ENCODE results near the gene LRP2BP. TPM values are rescaled to one million over a fixed set of nuclear protein-coding genes. Genes with fewer than 3 reads are reported as not detected.

The LRP2BP gene
- total and polyA plus RNA-seq, 4 donors, result 0.48 to 4.6 (median 1.8) TPM

DNA sequence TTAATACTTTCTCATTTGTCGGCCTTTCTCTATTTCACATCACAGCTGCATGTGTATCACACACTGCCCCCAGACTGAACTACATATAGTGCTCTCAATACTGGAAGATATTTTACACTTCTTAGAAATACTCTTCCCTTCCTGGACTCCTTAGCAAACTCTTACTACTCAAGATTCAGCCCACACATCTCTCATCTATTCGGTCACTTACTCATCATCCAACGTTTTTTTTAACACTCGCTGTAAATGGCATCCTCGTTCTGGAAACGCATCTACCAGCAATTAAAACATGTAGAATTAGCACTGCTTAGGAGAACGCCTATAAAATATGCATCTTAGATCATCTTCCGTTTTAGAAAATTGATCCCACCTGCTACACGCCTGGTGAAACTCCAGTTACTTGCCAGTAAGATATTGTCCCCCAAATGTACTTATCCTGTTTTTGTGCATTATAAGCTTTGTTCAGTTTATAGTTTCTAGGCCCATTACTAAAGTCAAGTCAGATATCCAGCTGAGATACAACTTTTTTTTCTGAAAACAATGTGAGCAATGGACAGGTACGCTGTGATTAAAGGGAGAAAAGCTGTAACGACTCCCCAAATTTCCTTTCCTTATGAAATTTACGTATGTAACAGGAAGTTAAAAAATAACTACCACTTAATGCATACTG, 1.0 kb downstream of the LRP2BP start:
- Histone ChIP-seq H3K36me3 (ENCODE audit: control insufficient read depth in 4 of 4, insufficient read depth in 4 of 4, low read length in 4 of 4) (peaks cover 0 to 9% (median 5%) of the 10 kb centered on the region in 4 donors), H3K27ac (ENCODE audit: low read depth in 1 of 2, low read length in 1 of 2) (peak overlapping the region in 1 of 2 donors; percentile 100), H3K4me3 (no peak overlapping the region), H3K27me3 (ENCODE audit: control insufficient read depth in 3 of 3, insufficient read depth in 3 of 3, low read length in 2 of 3) (no peaks in the 10 kb centered on the region), H3K9ac (ENCODE audit: insufficient read depth in 1 of 2, low read length in 2 of 2) (peak overlapping the region in 1 of 2 donors; percentile 19), H3K9me3 (ENCODE audit: control insufficient read depth in 4 of 4, insufficient read depth in 3 of 4, low read length in 3 of 4) (no peaks in the 10 kb centered on the region), H3K4me1 (ENCODE audit: control insufficient read depth in 5 of 5, insufficient read depth in 5 of 5, low read length in 5 of 5) (peaks cover 0 to 15% (median 9%) of the 10 kb centered on the region in 5 donors)
- WGBS, 2 donors, result 52 to 53% methylated on average over 12 of the region's 12 CpGs
- no peak for ATAC-seq (ENCODE audit: insufficient read depth, low FRiP score)
- no peak for DNase-seq
- no peak for TF ChIP-seq CTCF (IDR thresholded peaks at IDR 0.05; ENCODE audit: control extremely low read depth, extremely low read depth)

DNA sequence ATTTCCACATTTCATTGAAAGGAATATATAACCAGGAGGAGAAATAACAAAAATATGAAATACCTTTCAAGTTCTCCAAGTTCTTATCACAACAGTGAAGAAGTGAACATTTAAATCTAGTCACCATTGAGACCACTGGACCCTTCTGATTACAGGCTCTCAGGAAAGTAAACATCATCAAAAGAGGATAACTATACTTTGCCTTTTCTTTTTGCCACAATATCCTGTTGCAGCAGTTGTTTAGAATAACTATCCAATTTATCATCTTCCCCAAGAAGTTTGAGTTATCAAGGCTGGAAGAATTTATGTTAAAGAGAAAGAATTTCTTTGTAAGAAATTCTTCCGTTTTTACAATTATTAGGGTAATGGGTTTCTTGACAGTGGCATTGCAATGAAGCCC, 3.6 kb downstream of the LRP2BP start:
- ATAC-seq (ENCODE audit: insufficient read depth, low FRiP score), result no peak
- H3K4me1 ChIP-seq (ENCODE audit: control insufficient read depth in 5 of 5, insufficient read depth in 5 of 5, low read length in 5 of 5), result peaks cover 0 to 8% (median 5%) of the 10 kb centered on the region in 5 donors
- WGBS, 2 donors, result 79 to 85% methylated on average over 1 of the region's 1 CpG
- H3K4me3 ChIP-seq, result no peak overlapping the region
- H3K36me3 ChIP-seq (ENCODE audit: control insufficient read depth in 4 of 4, insufficient read depth in 4 of 4, low read length in 4 of 4), result peaks cover 0 to 7% (median under 1%) of the 10 kb centered on the region in 4 donors
- no peaks in the 10 kb centered on the region for H3K27me3 ChIP-seq (ENCODE audit: control insufficient read depth in 3 of 3, insufficient read depth in 3 of 3, low read length in 2 of 3)
- H3K9ac ChIP-seq (ENCODE audit: insufficient read depth in 1 of 2, low read length in 2 of 2), result no peak overlapping the region
- H3K9me3 ChIP-seq (ENCODE audit: control insufficient read depth in 4 of 4, insufficient read depth in 3 of 4, low read length in 3 of 4), result no peaks in the 10 kb centered on the region
- no peak overlapping the region for H3K27ac ChIP-seq (ENCODE audit: low read depth in 1 of 2, low read length in 1 of 2)
- DNase-seq, result no peak
- no peak for TF ChIP-seq CTCF (IDR thresholded peaks at IDR 0.05; ENCODE audit: control extremely low read depth, extremely low read depth)

DNA sequence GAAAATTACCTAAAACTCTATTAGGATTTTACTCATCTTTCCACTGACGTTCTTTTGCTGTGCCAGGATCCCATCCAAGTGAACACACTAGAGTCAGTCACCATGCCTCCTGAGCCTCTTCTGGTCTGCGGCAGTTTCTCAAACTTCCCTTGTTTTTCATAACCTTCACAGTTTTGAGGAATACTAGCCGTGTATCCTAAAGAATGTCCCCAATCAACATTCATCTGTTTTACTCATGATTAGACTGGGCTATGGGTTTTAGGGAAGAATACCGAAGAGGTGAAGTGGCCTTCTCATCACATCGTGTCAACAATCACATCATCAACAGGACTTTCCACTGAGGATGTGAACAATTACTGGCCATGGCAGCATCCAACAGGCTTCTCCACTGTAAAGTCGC, 4.8 kb downstream of the LRP2BP start:
- Histone ChIP-seq H3K9ac (ENCODE audit: insufficient read depth in 1 of 2, low read length in 2 of 2) (no peak overlapping the region), H3K27me3 (ENCODE audit: control insufficient read depth in 3 of 3, insufficient read depth in 3 of 3, low read length in 2 of 3) (no peaks in the 10 kb centered on the region), H3K4me1 (ENCODE audit: control insufficient read depth in 5 of 5, insufficient read depth in 5 of 5, low read length in 5 of 5) (peaks cover 0 to 6% (median 5%) of the 10 kb centered on the region in 5 donors), H3K36me3 (ENCODE audit: control insufficient read depth in 4 of 4, insufficient read depth in 4 of 4, low read length in 4 of 4) (peaks cover 0 to 7% (median under 1%) of the 10 kb centered on the region in 4 donors), H3K4me3 (no peak overlapping the region), H3K9me3 (ENCODE audit: control insufficient read depth in 4 of 4, insufficient read depth in 3 of 4, low read length in 3 of 4) (no peaks in the 10 kb centered on the region), H3K27ac (ENCODE audit: low read depth in 1 of 2, low read length in 1 of 2) (no peak overlapping the region)
- WGBS, 2 donors, result 93 to 97% methylated on average over 6 of the region's 6 CpGs
- TF ChIP-seq CTCF (IDR thresholded peaks at IDR 0.05; ENCODE audit: control extremely low read depth, extremely low read depth), result no peak
- ATAC-seq (ENCODE audit: insufficient read depth, low FRiP score) (no peak), DNase-seq (no peak)

All from lung (tissue), 12 donors.